ENCODE data around the gene UBALD2. TPM values are rescaled to one million over a fixed set of nuclear protein-coding genes. Genes with fewer than 3 reads are reported as not detected.

UBALD2 gene
- total and polyA plus RNA-seq, 2 of the 13 experiments (the other 11 are each of a cell fraction or from before 2014, with no cell fraction given) = 3.3 to 89.7 TPM

GRCh38 chr17:76246080-76247066, 18.8 kb upstream of the UBALD2 start (continued):
- TF ChIP-seq GMEB1 (CRISPR knock-in tag; IDR thresholded peaks at IDR 0.05; ENCODE audit: borderline replicate concordance) (no peak), RARA (CRISPR knock-in tag; IDR thresholded peaks at IDR 0.05) (peak; percentile 68), ZFP91 (CRISPR knock-in tag; IDR thresholded peaks at IDR 0.05; ENCODE audit: borderline replicate concordance) (no peak), ZBTB14 (CRISPR knock-in tag; IDR thresholded peaks at IDR 0.05) (no peak), MTF2 (CRISPR knock-in tag; IDR thresholded peaks at IDR 0.05; ENCODE audit: borderline replicate concordance) (0 out of 2 replicates have a peak, but pooled peaks have one; percentile 75), KAT2B (IDR thresholded peaks at IDR 0.05; ENCODE audit: borderline replicate concordance, low read depth, low read length) (no peak), ZNF350 (CRISPR knock-in tag; IDR thresholded peaks at IDR 0.05; ENCODE audit: borderline replicate concordance, low read depth) (no peak), ZBTB2 (CRISPR knock-in tag; IDR thresholded peaks at IDR 0.05; ENCODE audit: low read depth) (no peak), KDM5B (CRISPR knock-in tag; IDR thresholded peaks at IDR 0.05; ENCODE audit: borderline replicate concordance) (no peak), SATB2 (CRISPR knock-in tag; IDR thresholded peaks at IDR 0.05) (no peak), PAXIP1 (CRISPR knock-in tag; conservative IDR thresholded peaks at IDR 0.05) (peak; percentile 85), LRRFIP1 (CRISPR knock-in tag; conservative IDR thresholded peaks at IDR 0.05) (no peak), ZFP37 (CRISPR knock-in tag; IDR thresholded peaks at IDR 0.05; ENCODE audit: borderline replicate concordance) (no peak), IRF2 (CRISPR knock-in tag; IDR thresholded peaks at IDR 0.05) (peak; percentile 51; the same call in 1 of the 2 replicates)

All from HepG2 (cell line).